ENCODE results near the gene ARHGEF2. TPM values are rescaled to one million over a fixed set of nuclear protein-coding genes. Genes with fewer than 3 reads are reported as not detected.

The ARHGEF2 gene
- total RNA-seq, 1 experiment from 2014 or later: 90.1 TPM

DNA sequence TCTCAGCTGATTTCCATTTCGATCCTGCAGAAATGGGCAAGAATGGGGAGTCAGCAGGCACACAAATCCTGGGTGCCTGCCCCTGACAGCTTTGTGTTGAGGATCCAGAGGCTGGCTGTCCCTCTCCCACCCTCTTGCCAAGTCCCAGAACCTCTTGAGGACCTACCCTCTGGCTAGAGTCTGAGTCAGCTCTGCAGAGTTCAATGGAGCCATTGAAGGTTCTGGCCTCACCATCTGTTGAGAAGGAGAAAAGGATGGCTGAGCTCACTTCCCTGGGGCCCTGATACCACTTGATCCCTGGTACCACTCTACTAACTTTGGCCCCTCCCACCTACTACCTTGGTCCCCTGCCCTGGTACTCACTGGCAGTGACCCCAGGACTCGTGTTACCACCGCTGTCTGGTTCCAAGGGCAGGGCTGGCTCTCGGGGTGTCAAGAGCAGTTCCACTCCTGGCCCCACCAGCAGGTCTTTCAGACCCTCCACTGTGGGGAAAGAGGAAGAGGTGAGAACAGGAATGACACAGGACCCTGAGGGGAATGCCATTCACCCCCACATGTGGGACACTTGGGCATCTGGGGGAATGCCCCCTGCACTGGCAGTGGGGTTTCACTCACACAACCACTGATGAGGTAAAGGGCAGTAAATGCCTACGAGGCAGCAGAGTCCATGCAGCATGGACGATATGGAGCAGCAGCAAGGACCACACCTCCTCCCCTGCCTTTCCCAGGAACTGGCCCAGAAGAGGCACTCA lies 26.4 kb downstream of the ARHGEF2 start:
- peaks cover 0 to 4% of the 10 kb centered on the region in 2 experiments; a peak in 1 of 4 replicates for H3K4me1 ChIP-seq (ENCODE audit: control insufficient read depth in 1 of 2, insufficient read depth in 2 of 2, low read length in 2 of 2)
- H3K79me2 ChIP-seq (ENCODE audit: insufficient read depth, low read length): no peaks in the 10 kb centered on the region
- CTCF ChIA-PET: no interaction called here
- no peaks in the 10 kb centered on the region for H3K27me3 ChIP-seq (ENCODE audit: insufficient read depth, low read length)
- no peaks in the 10 kb centered on the region for H4K20me1 ChIP-seq (ENCODE audit: insufficient read depth)
- ATAC-seq (no peak), DNase-seq (ENCODE audit: low read depth, low spot score) (no peak)
- POLR2A ChIA-PET: no interaction called here
- intact Hi-C loops (cut with micrococcal nuclease): no loop called here
- no peak overlapping the region for H2AFZ ChIP-seq (ENCODE audit: low read depth, low read length, poor library complexity, severe bottlenecking)
- H3K9ac ChIP-seq (ENCODE audit: low read length): no peak overlapping the region
- RAD21 ChIA-PET (ENCODE audit: low non-redundant PET in 1 of 2, low total read pairs in 2 of 2, uncharacterized antibody in 2 of 2, unreplicated experiment in 2 of 2): no interaction called here
- H3K4me2 ChIP-seq (ENCODE audit: low read length): no peak overlapping the region
- H3K4me3 ChIP-seq (replicated peaks in 1 of 2; ENCODE audit: low read depth in 1 of 2, low read length in 2 of 2): no peak overlapping the region
- TF ChIP-seq, protein P1, sequence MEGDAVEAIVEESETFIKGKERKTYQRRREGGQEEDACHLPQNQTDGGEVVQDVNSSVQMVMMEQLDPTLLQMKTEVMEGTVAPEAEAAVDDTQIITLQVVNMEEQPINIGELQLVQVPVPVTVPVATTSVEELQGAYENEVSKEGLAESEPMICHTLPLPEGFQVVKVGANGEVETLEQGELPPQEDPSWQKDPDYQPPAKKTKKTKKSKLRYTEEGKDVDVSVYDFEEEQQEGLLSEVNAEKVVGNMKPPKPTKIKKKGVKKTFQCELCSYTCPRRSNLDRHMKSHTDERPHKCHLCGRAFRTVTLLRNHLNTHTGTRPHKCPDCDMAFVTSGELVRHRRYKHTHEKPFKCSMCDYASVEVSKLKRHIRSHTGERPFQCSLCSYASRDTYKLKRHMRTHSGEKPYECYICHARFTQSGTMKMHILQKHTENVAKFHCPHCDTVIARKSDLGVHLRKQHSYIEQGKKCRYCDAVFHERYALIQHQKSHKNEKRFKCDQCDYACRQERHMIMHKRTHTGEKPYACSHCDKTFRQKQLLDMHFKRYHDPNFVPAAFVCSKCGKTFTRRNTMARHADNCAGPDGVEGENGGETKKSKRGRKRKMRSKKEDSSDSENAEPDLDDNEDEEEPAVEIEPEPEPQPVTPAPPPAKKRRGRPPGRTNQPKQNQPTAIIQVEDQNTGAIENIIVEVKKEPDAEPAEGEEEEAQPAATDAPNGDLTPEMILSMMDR (IDR thresholded peaks at IDR 0.05 in 2 of 3, conservative IDR thresholded peaks at IDR 0.05 in 1 of 3; ENCODE audit: borderline replicate concordance in 1 of 3, insufficient read depth in 1 of 3, low read depth in 2 of 3, low read length in 2 of 3): no peak
- TF ChIP-seq SIN3A (IDR thresholded peaks at IDR 0.05; ENCODE audit: low read depth): no peak
- no peak for TF ChIP-seq EZH2phosphoT487 (IDR thresholded peaks at IDR 0.05; ENCODE audit: borderline replicate concordance)
- TF ChIP-seq, protein P2, sequence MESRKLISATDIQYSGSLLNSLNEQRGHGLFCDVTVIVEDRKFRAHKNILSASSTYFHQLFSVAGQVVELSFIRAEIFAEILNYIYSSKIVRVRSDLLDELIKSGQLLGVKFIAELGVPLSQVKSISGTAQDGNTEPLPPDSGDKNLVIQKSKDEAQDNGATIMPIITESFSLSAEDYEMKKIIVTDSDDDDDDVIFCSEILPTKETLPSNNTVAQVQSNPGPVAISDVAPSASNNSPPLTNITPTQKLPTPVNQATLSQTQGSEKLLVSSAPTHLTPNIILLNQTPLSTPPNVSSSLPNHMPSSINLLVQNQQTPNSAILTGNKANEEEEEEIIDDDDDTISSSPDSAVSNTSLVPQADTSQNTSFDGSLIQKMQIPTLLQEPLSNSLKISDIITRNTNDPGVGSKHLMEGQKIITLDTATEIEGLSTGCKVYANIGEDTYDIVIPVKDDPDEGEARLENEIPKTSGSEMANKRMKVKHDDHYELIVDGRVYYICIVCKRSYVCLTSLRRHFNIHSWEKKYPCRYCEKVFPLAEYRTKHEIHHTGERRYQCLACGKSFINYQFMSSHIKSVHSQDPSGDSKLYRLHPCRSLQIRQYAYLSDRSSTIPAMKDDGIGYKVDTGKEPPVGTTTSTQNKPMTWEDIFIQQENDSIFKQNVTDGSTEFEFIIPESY (IDR thresholded peaks at IDR 0.05; ENCODE audit: extremely low read depth, insufficient replicate concordance, low read length): no peak
- H3K36me3 ChIP-seq (ENCODE audit: control insufficient read depth in 1 of 2, insufficient read depth in 2 of 2, low read length in 2 of 2): peaks cover 43 to 53% of the 10 kb centered on the region in 2 experiments; a peak in 3 of 4 replicates
- H3K9me2 ChIP-seq (ENCODE audit: insufficient read depth): no peaks in the 10 kb centered on the region
- no peaks in the 10 kb centered on the region for H3K9me3 ChIP-seq (ENCODE audit: control insufficient read depth in 1 of 2, insufficient read depth in 1 of 2, low read depth in 1 of 2, low read length in 2 of 2)
- BruUV-seq (replicated peaks): no TSS peak
- no peak overlapping the region for H3K27ac ChIP-seq (ENCODE audit: low read depth, low read length)
